Activated gamma-delta T cell (primary cell): ENCODE data around the gene FKBP1A.

Source experiments
- DNase-seq: peaks from one replicate; lab custom pipeline; 2025; lab: John Stamatoyannopoulos, UW

Gene FKBP1A

DNA sequence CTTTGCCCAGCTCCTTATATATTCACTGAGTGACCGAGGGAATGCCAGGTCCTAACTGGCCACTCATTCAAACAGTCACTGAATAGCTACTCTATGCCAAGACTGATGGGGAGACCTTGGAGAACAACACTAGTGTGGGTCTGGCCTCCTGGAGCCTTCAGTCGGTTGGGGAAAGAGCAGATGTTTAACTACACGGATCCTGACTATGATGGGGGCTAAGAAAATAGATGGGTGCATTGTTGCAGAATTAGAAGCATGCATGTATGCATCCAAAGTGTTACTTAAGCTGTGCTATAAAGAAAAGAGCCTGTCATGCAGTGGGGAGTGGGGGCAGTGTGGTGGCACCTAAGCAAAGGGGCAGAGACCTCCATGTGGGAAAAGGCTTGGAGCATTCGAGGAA is 6.5 kb downstream of the FKBP1A start:
- no peak for DNase-seq

- no peak for DNase-seq
Observed at GRCh38 chr20:1383623-1384404, 9.0 kb downstream of the FKBP1A start.

- no peak for DNase-seq
Observed at GRCh38 chr20:1382670-1383069, 10.2 kb downstream of the FKBP1A start.

DNA sequence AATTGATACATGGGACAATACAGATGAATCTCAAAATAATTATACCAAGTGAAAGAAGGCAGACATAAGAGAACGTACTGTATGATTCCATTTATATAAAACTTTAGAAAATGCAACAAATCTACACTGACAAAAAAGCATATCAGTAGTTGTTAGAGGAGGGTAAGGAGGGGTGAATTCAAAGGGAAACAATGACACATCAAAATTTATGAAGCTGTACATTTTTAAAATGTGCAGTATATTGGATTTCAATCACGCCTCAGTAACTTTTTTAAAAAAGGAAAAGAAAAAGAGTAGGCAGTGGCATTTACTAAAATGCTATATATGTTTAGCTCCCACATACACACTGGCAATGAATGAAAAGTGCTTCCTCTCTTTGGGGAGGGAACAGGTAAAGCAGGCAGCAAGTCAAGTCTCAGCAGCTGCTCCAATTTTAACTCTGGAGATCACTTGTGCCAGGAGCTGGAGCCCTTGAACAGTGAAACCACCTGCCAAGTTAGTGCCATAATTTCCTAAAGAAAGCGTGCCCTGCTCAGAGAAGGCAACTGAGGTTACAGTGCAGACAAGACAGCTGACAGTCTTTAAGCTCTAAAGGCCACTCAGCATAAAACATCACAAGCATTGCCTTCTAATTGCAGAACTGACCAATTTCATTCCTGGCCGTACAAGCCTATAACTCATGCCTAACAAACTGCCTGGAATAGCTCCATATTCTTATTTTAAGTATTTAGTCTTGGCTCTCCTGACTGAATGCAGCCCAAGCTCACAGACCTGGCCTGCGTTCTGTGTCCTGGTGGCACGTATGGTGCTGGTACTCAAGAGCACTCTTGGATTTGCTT is 10.9 kb downstream of the FKBP1A start:
- DNase-seq = no peak

GRCh38 chr20:1378735-1379125 is 14.1 kb downstream of the FKBP1A start:
- no peak for DNase-seq

GRCh38 chr20:1377984-1378734 is 14.7 kb downstream of the FKBP1A start:
- DNase-seq = no peak

DNA sequence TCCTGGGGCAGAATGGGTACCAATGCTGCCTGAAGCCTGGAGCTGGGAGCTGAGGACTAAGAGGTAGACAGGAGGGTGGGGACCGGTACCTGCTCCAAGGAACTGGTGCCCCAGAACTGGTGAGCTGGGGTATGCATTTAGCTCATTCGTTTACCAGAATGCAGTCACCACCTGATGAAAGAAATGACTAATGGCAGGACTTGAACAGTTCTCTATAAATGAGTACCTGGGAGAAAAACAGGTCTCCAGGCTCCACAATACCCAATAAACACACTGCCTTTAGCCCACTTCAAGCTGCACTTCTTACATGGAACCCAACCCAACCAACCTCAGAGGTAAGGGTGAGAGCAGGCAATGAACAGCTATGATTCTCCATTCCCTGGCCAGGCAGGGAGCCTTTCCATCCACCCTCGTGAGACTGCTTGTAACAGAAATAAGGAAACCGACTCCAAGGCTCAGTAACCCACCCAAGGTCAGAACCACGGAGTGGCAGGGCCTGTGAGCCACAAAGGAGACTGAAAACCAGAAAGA is 15.4 kb downstream of the FKBP1A start:
- DNase-seq = no peak

DNA sequence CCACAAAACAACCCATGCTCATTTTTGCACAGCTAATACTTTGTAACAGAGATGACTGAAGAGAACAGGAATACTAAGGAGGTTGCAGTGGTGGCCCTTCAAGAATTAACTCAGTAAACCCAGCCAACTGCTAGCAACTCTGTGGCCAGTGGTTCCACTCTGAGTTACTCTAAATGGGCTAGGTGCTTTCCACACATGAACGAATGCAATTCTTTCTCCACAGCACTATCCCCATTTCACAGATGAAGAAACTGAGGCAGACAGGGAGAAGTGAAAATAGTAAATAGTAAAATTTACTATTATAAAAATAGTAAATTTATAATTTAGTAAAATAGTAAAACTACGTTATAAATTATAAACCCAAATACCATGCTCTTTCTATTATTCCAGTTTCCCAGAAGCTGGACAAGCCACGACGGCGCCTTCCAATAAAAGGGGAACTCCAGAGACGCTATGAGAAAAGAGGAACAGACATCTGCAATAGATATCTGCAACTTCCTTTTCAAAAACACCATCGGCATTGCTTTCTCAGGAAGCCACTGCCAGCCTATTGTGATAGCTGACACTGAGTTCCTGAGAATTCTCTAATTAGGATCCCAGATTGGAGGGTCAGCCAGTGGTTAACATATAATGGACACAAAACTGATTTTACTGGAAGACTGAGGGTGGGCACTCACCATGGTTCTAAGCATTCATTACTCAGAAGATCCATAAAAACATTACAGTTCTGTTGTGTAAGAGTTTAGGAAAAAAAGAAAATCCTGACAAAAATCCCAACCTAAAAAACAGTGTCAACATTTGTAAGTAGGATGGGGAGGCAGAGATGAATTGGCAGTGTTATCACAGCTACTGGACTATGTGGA is 16.2 kb downstream of the FKBP1A start:
- DNase-seq = no peak

- no peak for DNase-seq
Observed at GRCh38 chr20:1376007-1376406, 16.8 kb downstream of the FKBP1A start.

- no peak for DNase-seq
Observed at GRCh38 chr20:1375515-1375914, 17.3 kb downstream of the FKBP1A start.

- no peak for DNase-seq
Observed at GRCh38 chr20:1374246-1374645, 18.6 kb downstream of the FKBP1A start.

DNA sequence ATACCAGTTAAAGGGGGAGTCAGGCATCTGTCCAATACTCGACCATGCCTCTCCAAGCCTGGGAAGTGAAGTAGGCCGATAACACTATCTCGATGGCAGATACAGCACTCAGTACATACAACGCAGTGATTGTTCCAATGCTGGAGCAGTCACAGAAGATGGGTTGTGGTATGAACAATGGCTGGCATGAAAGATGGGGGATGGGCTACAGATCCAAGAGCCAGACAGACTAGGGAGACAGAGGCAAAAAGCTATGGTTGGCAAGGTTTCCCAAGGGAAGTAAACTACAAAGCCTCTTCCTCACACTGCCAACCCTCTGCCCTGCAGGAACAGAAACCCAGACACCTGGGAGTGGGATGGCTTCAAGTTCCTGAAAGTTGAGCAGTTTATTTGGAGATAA is 19.2 kb downstream of the FKBP1A start:
- no peak for DNase-seq

- no peak for DNase-seq
Observed at GRCh38 chr20:1373036-1373435, 19.8 kb downstream of the FKBP1A start.

DNA sequence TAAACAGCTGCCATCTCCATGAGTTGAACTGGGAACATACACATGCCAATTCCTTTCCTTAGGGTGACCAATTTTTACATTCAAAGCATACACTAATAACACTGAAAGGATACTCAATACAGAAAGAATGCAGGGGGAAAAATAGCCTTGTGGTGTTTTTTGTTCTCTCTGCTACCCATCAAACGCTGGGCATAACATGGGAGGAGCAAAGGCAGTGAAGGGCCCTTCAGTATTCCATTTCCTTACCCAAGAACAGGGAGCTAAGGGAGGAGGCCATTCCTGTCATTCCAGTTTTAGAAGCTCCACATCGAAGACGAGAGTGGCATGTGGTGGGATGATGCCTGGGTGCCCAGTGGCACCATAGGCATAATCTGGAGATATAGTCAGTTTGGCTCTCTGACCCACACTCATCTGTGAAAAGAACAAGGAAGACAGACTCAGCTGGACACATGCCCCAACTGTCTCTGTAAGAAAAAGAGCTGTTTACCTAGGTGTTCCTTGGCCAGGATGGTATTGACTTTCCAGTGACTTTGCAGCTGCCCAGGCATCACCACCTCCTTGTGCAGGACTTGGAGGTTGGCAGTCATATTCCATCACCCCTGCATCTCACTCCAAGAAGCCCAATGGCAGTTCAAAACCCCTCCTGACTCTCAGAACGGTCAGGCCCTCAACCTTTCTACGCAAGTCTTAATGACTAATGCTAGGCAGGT is 20.9 kb downstream of the FKBP1A start:
- DNase-seq = no peak

GRCh38 chr20:1371202-1371782 is 21.6 kb downstream of the FKBP1A start:
- no peak for DNase-seq

DNA sequence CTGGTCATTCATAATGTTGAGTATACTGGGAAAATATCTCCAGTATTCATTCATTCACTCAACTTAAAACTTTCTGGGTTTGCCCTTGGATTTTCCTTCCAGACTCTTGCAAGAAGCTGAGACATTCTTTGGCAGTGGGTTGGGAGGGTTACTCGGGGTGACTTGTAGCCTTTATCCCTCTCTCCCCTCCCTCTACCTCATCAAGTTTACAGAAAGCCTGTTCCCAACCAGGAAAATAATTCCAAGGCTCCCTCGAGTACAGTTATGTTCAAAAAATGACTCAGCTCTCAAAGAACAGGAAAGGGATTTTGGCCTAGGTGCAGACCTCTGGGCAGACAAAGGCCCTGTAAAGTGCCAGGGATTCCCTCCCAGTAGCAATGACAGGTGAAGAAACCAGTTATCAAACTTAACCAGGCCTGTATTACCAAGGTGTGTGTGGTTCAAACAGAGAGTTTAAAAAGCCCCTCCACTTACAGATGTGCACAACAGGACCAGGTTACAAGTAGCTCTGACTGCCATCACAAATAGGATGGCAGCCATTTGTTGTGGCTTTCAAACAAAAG is 22.2 kb downstream of the FKBP1A start:
- no peak for DNase-seq

- DNase-seq = no peak
Observed at GRCh38 chr20:1369970-1370369, 22.9 kb downstream of the FKBP1A start.

GRCh38 chr20:1368448-1369199 is 24.2 kb downstream of the FKBP1A start:
- DNase-seq = no peak

DNA sequence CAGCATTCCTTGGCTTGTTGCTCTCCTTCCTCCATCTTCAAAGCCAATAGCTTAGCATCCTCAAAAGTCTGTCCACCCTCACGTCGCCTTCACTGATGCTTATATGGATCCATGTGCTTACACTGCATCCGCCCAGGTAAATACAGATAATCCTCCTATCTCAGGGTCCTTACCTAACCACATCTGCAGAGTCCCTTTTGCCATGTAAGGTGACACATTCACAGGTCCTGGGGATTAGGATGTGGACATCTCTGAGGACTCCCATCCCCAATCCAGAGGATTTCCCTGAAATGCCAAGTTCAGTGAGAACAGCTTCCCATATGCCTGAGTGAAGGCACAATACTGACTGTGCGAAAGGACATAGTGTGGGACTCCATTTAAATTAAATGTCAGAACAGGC is 25.4 kb downstream of the FKBP1A start:
- DNase-seq = no peak
